Prostate gland (tissue), 2 donors: ENCODE data around the gene EXD3.
A peak's percentile ranks its signal among the peaks of the same experiment; 100 is the strongest.

Source experiments
- CTCF ChIP-seq, 4 experiments: fragments of 200-600 bp in 2 of 4; fragments of 450-650 bp in 2 of 4; sonication (generic) in 2 of 4; IDR thresholded peaks; 1 replicate in 3 of 4; 2 replicates in 1 of 4; pipeline ENCODE4 v1.5.1; 2016 to 2019; ENCODE audit warnings: antibody characterized with exemption in 4 of 4, mild to moderate bottlenecking in 2 of 4, moderate library complexity in 2 of 4
- POLR2AphosphoS5 ChIP-seq: sonication (generic); formaldehyde crosslinking; IDR thresholded peaks from one replicate; pipeline ENCODE4 v1.6.1; 2017; ENCODE audit warnings: antibody characterized with exemption

DNA sequence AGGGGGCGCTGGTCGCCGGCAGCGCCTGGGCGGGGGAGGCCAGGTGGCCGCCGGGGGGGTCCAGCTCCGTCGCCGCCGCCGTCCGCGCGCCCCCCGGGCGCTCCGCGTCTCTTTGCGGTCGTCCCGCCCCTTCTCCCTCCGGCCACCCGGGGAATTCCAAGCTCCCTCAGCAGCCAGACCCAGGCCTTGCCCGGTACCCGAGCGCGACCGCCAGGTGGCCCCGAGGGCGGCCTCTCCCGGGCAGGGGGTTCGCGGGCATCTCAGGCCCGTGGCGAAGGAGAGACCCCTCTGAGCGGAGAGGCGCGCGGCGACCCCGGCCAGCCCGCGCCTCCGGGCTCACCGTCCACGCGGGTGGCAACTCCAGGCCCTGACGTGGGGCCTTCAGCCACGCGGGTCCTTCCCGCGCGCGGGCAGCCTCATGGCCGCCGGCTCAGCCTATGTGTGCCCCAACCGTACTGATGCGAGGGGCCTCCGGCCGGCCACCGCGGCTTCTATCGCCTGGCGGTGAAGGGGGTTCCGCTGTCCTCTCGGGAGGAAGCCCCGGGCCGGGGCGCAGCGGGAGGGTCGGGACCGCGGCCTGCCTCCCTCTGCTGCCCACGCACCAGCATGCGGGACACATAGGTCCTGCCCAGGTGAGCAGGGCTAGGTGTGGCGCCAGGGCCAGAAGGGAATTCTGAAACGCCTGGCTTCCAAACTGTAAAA lies 120.4 kb downstream of the EXD3 start:
- peak; percentile 9 to 69 (median 44) for TF ChIP-seq CTCF (IDR thresholded peaks at IDR 0.05)
- TF ChIP-seq POLR2AphosphoS5 = no peak
